Progenitor cell of endocrine pancreas (in vitro differentiated cells): ENCODE results near the gene SPOCK1. TPM values are rescaled to one million over a fixed set of nuclear protein-coding genes. Genes with fewer than 3 reads are reported as not detected.

Experiments used
- DNase-seq: peaks from one replicate; pipeline ENCODE4 v3.0.0; 2021; ENCODE audit warnings: low spot score; ENCODE audit not compliant: unreplicated experiment
- H3K27ac Mint-ChIP-seq: 2 replicates; pipeline ENCODE4 v1.8.0; 2021; ENCODE audit warnings: mild to moderate bottlenecking, moderate library complexity, mixed read lengths
- H3K27me3 Mint-ChIP-seq: 2 replicates; pipeline ENCODE4 v1.8.0; 2021; ENCODE audit warnings: mixed read lengths
- H3K36me3 Mint-ChIP-seq: 2 replicates; pipeline ENCODE4 v1.8.0; 2022; ENCODE audit warnings: mixed read lengths; ENCODE audit not compliant: insufficient read depth
- H3K4me1 Mint-ChIP-seq: 2 replicates; pipeline ENCODE4 v1.8.0; 2021; ENCODE audit warnings: low read depth, mixed read lengths
- H3K4me3 Mint-ChIP-seq: 2 replicates; pipeline ENCODE4 v1.8.0; 2021; ENCODE audit warnings: low read depth, mild to moderate bottlenecking, moderate library complexity, mixed read lengths
- H3K9me3 Mint-ChIP-seq: 2 replicates; pipeline ENCODE4 v1.8.0; 2021; ENCODE audit warnings: low read depth, mixed read lengths
- CTCF ChIP-seq: fragments of 200-600 bp; sonication (generic); IDR thresholded peaks from one replicate; pipeline ENCODE4 v1.5.0; 2021; ENCODE audit warnings: antibody characterized with exemption, mild to moderate bottlenecking; ENCODE audit not compliant: unreplicated experiment
- total RNA-seq: library from RNA; stranded (reverse); gene quantifications from 2 replicates; pipeline ENCODE4 v1.2.1, GENCODE V29; 2021

Gene SPOCK1
- total RNA-seq, 1 donor from 2014 or later: 41.4 TPM

DNA sequence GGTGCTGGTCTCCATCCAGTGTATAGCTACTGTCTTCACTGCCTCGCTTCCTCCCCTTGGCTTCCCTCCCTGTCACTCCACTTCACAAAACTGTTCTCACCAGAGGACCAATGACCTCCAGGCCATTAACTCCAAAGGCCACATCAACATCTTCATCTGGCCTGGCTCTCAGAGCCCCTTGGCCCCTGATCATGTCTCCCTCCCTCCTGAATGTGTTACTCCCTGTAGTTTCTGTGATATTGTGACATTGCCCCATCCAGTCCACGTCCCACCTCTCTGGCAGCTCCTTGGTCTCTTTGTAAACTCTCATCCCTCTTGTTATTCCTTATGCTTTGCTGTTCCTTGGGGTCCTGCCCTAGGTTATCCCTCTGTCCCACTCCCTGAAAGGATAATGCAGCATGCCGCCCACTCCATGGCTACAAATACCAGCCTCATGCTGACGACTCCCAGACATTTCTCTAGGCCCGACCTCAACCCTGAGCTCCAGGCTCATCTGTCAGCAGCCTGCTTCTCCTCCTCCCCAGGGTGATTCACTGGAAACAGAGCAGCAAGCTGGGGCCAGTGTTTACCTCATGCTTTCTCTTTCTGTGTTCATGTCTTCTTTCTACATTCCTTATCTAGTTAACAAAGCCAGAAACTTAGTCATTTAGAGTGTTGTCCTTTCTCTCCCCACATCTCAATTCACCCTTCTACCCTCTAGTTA is 312.2 kb downstream of the SPOCK1 start:
- Mint-ChIP-seq H3K4me1 (no peaks in the 10 kb centered on the region), H3K27me3 (peaks cover 22% of the 10 kb centered on the region), H3K27ac (no peak overlapping the region), H3K9me3 (no peaks in the 10 kb centered on the region), H3K36me3 (no peaks in the 10 kb centered on the region), H3K4me3 (no peak overlapping the region)
- no peak for TF ChIP-seq CTCF
- DNase-seq: no peak

DNA sequence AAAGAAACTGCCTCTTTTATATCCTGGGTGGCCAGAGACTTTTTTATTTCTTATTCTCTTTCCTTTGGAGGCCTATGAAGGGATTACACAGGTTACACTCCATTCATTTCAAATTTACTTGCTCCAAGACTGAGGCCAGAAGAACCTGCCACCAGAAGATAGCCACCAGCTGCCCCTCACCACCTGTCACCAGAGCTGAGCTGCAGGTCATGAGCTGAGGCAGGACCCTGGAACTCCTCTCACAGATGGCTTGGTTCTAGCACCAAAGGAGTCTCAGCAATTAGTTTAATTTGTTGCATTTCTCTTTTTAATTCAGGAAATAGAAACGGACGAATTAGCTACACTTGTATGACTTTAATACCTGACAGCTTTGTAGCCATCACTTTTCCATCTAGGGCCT is 313.9 kb downstream of the SPOCK1 start:
- no peaks in the 10 kb centered on the region for H3K36me3 Mint-ChIP-seq
- peaks cover 23% of the 10 kb centered on the region for H3K27me3 Mint-ChIP-seq
- TF ChIP-seq CTCF: no peak
- no peak overlapping the region for H3K27ac Mint-ChIP-seq
- DNase-seq: no peak
- no peak overlapping the region for H3K4me3 Mint-ChIP-seq
- no peaks in the 10 kb centered on the region for H3K9me3 Mint-ChIP-seq
- peaks cover 10% of the 10 kb centered on the region for H3K4me1 Mint-ChIP-seq

DNA sequence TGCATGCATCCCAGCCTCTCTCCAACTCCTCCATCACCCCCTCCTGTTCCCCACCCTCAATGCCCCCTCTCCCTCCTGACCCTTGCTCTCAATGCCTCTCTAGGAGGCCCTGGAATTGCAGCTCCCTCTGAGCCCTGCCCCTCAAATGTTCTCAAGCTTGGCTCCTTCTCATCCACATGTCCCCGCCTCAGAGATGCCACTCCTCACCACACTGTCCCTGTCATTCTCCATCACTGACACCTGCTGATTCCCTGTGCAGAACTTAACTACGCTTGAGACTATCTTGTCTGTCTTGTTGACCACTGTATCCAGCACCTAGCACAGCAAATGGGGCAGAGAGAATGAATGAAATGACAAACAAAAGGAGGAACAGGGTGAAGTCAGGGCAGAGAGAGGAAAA is 314.4 kb downstream of the SPOCK1 start:
- TF ChIP-seq CTCF: no peak
- peaks cover 23% of the 10 kb centered on the region for H3K27me3 Mint-ChIP-seq
- no peaks in the 10 kb centered on the region for H3K9me3 Mint-ChIP-seq
- peaks cover 10% of the 10 kb centered on the region for H3K4me1 Mint-ChIP-seq
- no peak overlapping the region for H3K4me3 Mint-ChIP-seq
- H3K27ac Mint-ChIP-seq: no peak overlapping the region
- DNase-seq: no peak
- no peaks in the 10 kb centered on the region for H3K36me3 Mint-ChIP-seq

GRCh38 chr5:137182576-137182975 is 316.6 kb downstream of the SPOCK1 start:
- no peaks in the 10 kb centered on the region for H3K9me3 Mint-ChIP-seq

DNA sequence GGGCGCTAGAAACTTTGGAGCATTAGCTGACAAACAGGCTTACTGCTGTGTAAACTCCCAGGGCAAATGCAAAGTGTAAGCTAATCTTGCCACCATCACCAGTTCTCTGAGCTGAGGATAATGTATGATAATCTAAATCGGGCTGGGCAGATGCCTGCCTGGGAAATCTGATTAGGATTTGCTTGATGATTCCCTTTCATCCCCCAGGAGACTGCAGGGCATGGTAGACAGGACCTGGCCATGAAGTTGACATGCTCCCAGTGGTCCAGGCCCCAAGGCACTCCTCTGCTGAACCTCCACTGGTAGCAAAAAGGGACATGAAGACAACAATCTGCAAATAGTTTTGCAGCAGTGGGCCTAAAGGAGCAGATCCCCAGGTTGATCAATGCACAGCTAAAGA is 317.5 kb downstream of the SPOCK1 start:
- TF ChIP-seq CTCF: no peak
- H3K4me1 Mint-ChIP-seq: peaks cover 23% of the 10 kb centered on the region

More at GRCh38 chr5:137182576-137182975, 316.6 kb downstream of the SPOCK1 start:
- H3K27ac Mint-ChIP-seq: no peak overlapping the region
- H3K36me3 Mint-ChIP-seq: no peaks in the 10 kb centered on the region
- peaks cover 33% of the 10 kb centered on the region for H3K27me3 Mint-ChIP-seq
- DNase-seq: no peak
- H3K4me1 Mint-ChIP-seq: peaks cover 17% of the 10 kb centered on the region
- no peak for TF ChIP-seq CTCF
- no peak overlapping the region for H3K4me3 Mint-ChIP-seq

More for the DNA sequence above, 317.5 kb downstream of the SPOCK1 start:
- Mint-ChIP-seq H3K9me3 (no peaks in the 10 kb centered on the region), H3K27ac (no peak overlapping the region), H3K4me3 (no peak overlapping the region), H3K27me3 (peaks cover 33% of the 10 kb centered on the region), H3K36me3 (no peaks in the 10 kb centered on the region)
- DNase-seq: no peak
